HG03520 (cell line): ENCODE results near the gene TWF2.
A peak's percentile ranks its signal among the peaks of the same experiment; 100 is the strongest.

Experiments used
- ATAC-seq: cut with Tn5 transposase; IDR thresholded peaks from one replicate; pipeline ENCODE4 v1.9.1; 2021; ENCODE audit warnings: mild to moderate bottlenecking, moderate library complexity; ENCODE audit not compliant: unreplicated experiment

TWF2 gene

GRCh38 chr3:52204337-52205073, 34.5 kb downstream of the TWF2 start:
- ATAC-seq, result no peak

GRCh38 chr3:52203701-52204100, 35.3 kb downstream of the TWF2 start:
- no peak for ATAC-seq

- no peak for ATAC-seq
These were observed 36.4 kb downstream of the TWF2 start for GRCh38 chr3:52202384-52203077.

- no peak for ATAC-seq
These were observed 37.8 kb downstream of the TWF2 start for GRCh38 chr3:52200981-52201679.

GRCh38 chr3:52198643-52199608, 40.0 kb downstream of the TWF2 start:
- ATAC-seq, result no peak

GRCh38 chr3:52197842-52198625, 40.9 kb downstream of the TWF2 start, which contains the start of gene ALAS1:
Gene ALAS1, plus strand, starts transcription at chr3:52198160. Its CDS starts 1,082 bp downstream, at chr3:52199242.
- ATAC-seq, result peak; percentile 72

- peak; percentile 20 for ATAC-seq
These were observed 41.5 kb downstream of the TWF2 start for GRCh38 chr3:52197499-52197841.

GRCh38 chr3:52196977-52197376, 42.0 kb downstream of the TWF2 start:
- no peak for ATAC-seq

GRCh38 chr3:52195823-52196331, 43.1 kb downstream of the TWF2 start:
- ATAC-seq, result no peak

- no peak for ATAC-seq
These were observed 43.7 kb downstream of the TWF2 start for GRCh38 chr3:52195291-52195597.

GRCh38 chr3:52194485-52195290, 44.3 kb downstream of the TWF2 start:
- ATAC-seq, result no peak

GRCh38 chr3:52193065-52193464, 45.9 kb downstream of the TWF2 start:
- ATAC-seq, result no peak

- ATAC-seq, result no peak
These were observed 47.3 kb downstream of the TWF2 start for GRCh38 chr3:52191663-52192062.

- ATAC-seq, result no peak
These were observed 48.5 kb downstream of the TWF2 start for GRCh38 chr3:52190294-52191074.

GRCh38 chr3:52188556-52188955, 50.4 kb downstream of the TWF2 start:
- no peak for ATAC-seq

- ATAC-seq, result no peak
These were observed 52.2 kb downstream of the TWF2 start for GRCh38 chr3:52186729-52187128.

GRCh38 chr3:52185837-52186236, 53.1 kb downstream of the TWF2 start:
- ATAC-seq, result no peak

- ATAC-seq, result no peak
These were observed 53.6 kb downstream of the TWF2 start for GRCh38 chr3:52185311-52185710.
